ENCODE results near the gene FKBP8. TPM values are rescaled to one million over a fixed set of nuclear protein-coding genes. Genes with fewer than 3 reads are reported as not detected.

Gene FKBP8
- total and polyA plus RNA-seq, 5 experiments from 2014 or later = 87.0 to 236 (median 125) TPM

GRCh38 chr19:18496167-18496979 is 47.0 kb downstream of the FKBP8 start:
- peak in 8 of 10 donors; percentile 13 to 60 (median 32) for DNase-seq
- POLR2A ChIA-PET = interaction anchor here (0.6 to 1.8 kb wide), 11 partner anchors 10 to 336 kb away, joined by 3 to 7 read pairs (median 5); partner anchors contain the start of genes ELL, KXD1, UBA52 and UPF1
- H3K27me3 Mint-ChIP-seq = no peaks in the 10 kb centered on the region
- H3K9me3 Mint-ChIP-seq = no peaks in the 10 kb centered on the region
- H3K4me3 Mint-ChIP-seq = peak overlapping the region; percentile 55 to 79 (median 72)
- peak overlapping the region; percentile 32 to 95 (median 86) for H3K27ac Mint-ChIP-seq
- ATAC-seq = peak; percentile 82 to 88
- H3K36me3 Mint-ChIP-seq = peaks cover 0 to 3% (median 0%) of the 10 kb centered on the region in 3 donors
- H3K4me1 Mint-ChIP-seq = peaks cover 40 to 91% (median 84%) of the 10 kb centered on the region in 4 donors

- ATAC-seq (peak in 1 of 2 donors; percentile 3), DNase-seq (no peak)
- Mint-ChIP-seq H3K27ac (peak overlapping the region; percentile 32 to 95 (median 84)), H3K4me3 (peak overlapping the region; percentile 55 to 79 (median 72)), H3K9me3 (no peaks in the 10 kb centered on the region), H3K4me1 (peaks cover 31 to 86% (median 79%) of the 10 kb centered on the region in 4 donors), H3K27me3 (no peaks in the 10 kb centered on the region), H3K36me3 (peaks cover 0 to 3% (median 0%) of the 10 kb centered on the region in 3 donors)
- POLR2A ChIA-PET = interaction anchor here (0.6 to 1.8 kb wide), 5 partner anchors 25 to 337 kb away, joined by 3 to 7 read pairs (median 5); partner anchors contain the start of genes ELL, KXD1 and UPF1
Measured at GRCh38 chr19:18495204-18495911, 48.0 kb downstream of the FKBP8 start.

GRCh38 chr19:18494267-18494607 is 49.1 kb downstream of the FKBP8 start:
- ATAC-seq (no peak), DNase-seq (no peak)
- Mint-ChIP-seq H3K9me3 (no peaks in the 10 kb centered on the region), H3K4me3 (peak overlapping the region in 3 of 10 donors; percentile 38 to 79 (median 50)), H3K36me3 (peaks cover 0 to 3% (median 0%) of the 10 kb centered on the region in 3 donors), H3K4me1 (peaks cover 28 to 85% (median 79%) of the 10 kb centered on the region in 4 donors), H3K27ac (peak overlapping the region in 7 of 10 donors; percentile 18 to 95 (median 67)), H3K27me3 (no peaks in the 10 kb centered on the region)
- POLR2A ChIA-PET = interaction anchor here (0.6 to 1.3 kb wide), 2 partner anchors 16 to 95 kb away, joined by 3 to 5 read pairs; partner anchors contain the start of gene REX1BD

GRCh38 chr19:18493440-18494266 is 49.7 kb downstream of the FKBP8 start:
- POLR2A ChIA-PET = interaction anchor here (0.6 to 1.3 kb wide), 4 partner anchors 17 to 95 kb away, joined by 3 to 5 read pairs (median 4); partner anchors contain the start of gene REX1BD
- ATAC-seq = no peak
- no peaks in the 10 kb centered on the region for H3K27me3 Mint-ChIP-seq
- DNase-seq = no peak
- H3K4me1 Mint-ChIP-seq = peaks cover 27 to 84% (median 79%) of the 10 kb centered on the region in 4 donors
- peak overlapping the region in 6 of 10 donors; percentile 6 to 69 (median 37) for H3K4me3 Mint-ChIP-seq
- no peaks in the 10 kb centered on the region for H3K9me3 Mint-ChIP-seq
- peaks cover 0 to 3% (median 0%) of the 10 kb centered on the region in 3 donors for H3K36me3 Mint-ChIP-seq
- peak overlapping the region in 8 of 10 donors; percentile 18 to 95 (median 73) for H3K27ac Mint-ChIP-seq

- Mint-ChIP-seq H3K27ac (peak overlapping the region in 4 of 10 donors; percentile 34 to 62 (median 46)), H3K36me3 (peaks cover 0 to 3% (median 0%) of the 10 kb centered on the region in 3 donors), H3K4me1 (peaks cover 32 to 84% (median 80%) of the 10 kb centered on the region in 4 donors), H3K4me3 (peak overlapping the region in 2 of 10 donors; percentile 4 to 33), H3K9me3 (no peaks in the 10 kb centered on the region), H3K27me3 (no peaks in the 10 kb centered on the region)
- ATAC-seq = no peak
- DNase-seq = no peak
- POLR2A ChIA-PET = interaction anchor here (0.6 to 1.3 kb wide), 3 partner anchors 18 to 222 kb away, joined by 3 to 4 read pairs (median 3); no protein-coding TSS in a partner anchor
Measured at GRCh38 chr19:18491995-18492953, 51.1 kb downstream of the FKBP8 start.

- Mint-ChIP-seq H3K9me3 (no peaks in the 10 kb centered on the region), H3K36me3 (peaks cover 0 to 3% (median 0%) of the 10 kb centered on the region in 3 donors), H3K27me3 (no peaks in the 10 kb centered on the region), H3K4me1 (peaks cover 21 to 84% (median 80%) of the 10 kb centered on the region in 4 donors), H3K27ac (peak overlapping the region in 5 of 10 donors; percentile 9 to 86 (median 60)), H3K4me3 (peak overlapping the region in 2 of 10 donors; percentile 28 to 70)
- ATAC-seq (no peak), DNase-seq (no peak)
- POLR2A ChIA-PET = no interaction called here
Measured at GRCh38 chr19:18490728-18491127, 52.6 kb downstream of the FKBP8 start.

GRCh38 chr19:18489627-18490184 is 53.7 kb downstream of the FKBP8 start:
- no peak for ATAC-seq
- Mint-ChIP-seq H3K27me3 (no peaks in the 10 kb centered on the region), H3K9me3 (no peaks in the 10 kb centered on the region), H3K27ac (peak overlapping the region in 3 of 10 donors; percentile 20 to 37 (median 33)), H3K4me1 (peaks cover 22 to 84% (median 76%) of the 10 kb centered on the region in 4 donors), H3K4me3 (no peak overlapping the region), H3K36me3 (peaks cover 0 to 3% (median 0%) of the 10 kb centered on the region in 3 donors)
- POLR2A ChIA-PET = interaction anchor here (1.3 kb wide), 1 partner anchor 9 kb away, joined by 3 read pairs; no protein-coding TSS in a partner anchor
- DNase-seq = no peak

GRCh38 chr19:18488838-18489626 is 54.3 kb downstream of the FKBP8 start:
- peak in 4 of 10 donors; percentile 15 to 23 (median 22) for DNase-seq
- peak in 1 of 2 donors; percentile 36 for ATAC-seq
- H3K4me1 Mint-ChIP-seq = peaks cover 21 to 81% (median 71%) of the 10 kb centered on the region in 4 donors
- H3K4me3 Mint-ChIP-seq = no peak overlapping the region
- no peaks in the 10 kb centered on the region for H3K9me3 Mint-ChIP-seq
- H3K27me3 Mint-ChIP-seq = no peaks in the 10 kb centered on the region
- peak overlapping the region in 2 of 10 donors; percentile 33 to 57 for H3K27ac Mint-ChIP-seq
- POLR2A ChIA-PET = interaction anchor here (0.5 to 1.7 kb wide), 3 partner anchors 10 to 58 kb away, joined by 3 to 5 read pairs (median 3); partner anchors contain the start of gene ELL
- peaks cover 0 to 3% (median 0%) of the 10 kb centered on the region in 3 donors for H3K36me3 Mint-ChIP-seq

GRCh38 chr19:18488403-18488723 is 55.0 kb downstream of the FKBP8 start:
- POLR2A ChIA-PET = interaction anchor here (0.5 to 1.7 kb wide), 2 partner anchors 33 to 57 kb away, joined by 3 to 5 read pairs; partner anchors contain the start of gene ELL
- H3K27ac Mint-ChIP-seq = peak overlapping the region in 2 of 10 donors; percentile 65 to 77
- H3K4me1 Mint-ChIP-seq = peaks cover 24 to 81% (median 71%) of the 10 kb centered on the region in 4 donors

More at GRCh38 chr19:18488403-18488723, 55.0 kb downstream of the FKBP8 start:
- peak in 1 of 2 donors; percentile 54 for ATAC-seq
- Mint-ChIP-seq H3K36me3 (peaks cover 0 to 3% (median 0%) of the 10 kb centered on the region in 3 donors), H3K4me3 (no peak overlapping the region), H3K9me3 (no peaks in the 10 kb centered on the region), H3K27me3 (no peaks in the 10 kb centered on the region)
- DNase-seq = no peak
